AG09319 (cell line): ENCODE data around the gene VWA3B.

ENCODE experiments used
- DNase-seq: peaks from one replicate; pipeline ENCODE4 v3.0.0-alpha.2; 2010; ENCODE audit warnings: low read depth; ENCODE audit errors: extremely low read depth
- TF ChIP-seq, protein P1 (sequence below): IDR thresholded peaks from 2 replicates; pipeline ENCODE4 v1.5.1; 2011; ENCODE audit warnings: low read depth, mild to moderate bottlenecking, inconsistent platforms, low read length, moderate library complexity

The VWA3B gene

DNA sequence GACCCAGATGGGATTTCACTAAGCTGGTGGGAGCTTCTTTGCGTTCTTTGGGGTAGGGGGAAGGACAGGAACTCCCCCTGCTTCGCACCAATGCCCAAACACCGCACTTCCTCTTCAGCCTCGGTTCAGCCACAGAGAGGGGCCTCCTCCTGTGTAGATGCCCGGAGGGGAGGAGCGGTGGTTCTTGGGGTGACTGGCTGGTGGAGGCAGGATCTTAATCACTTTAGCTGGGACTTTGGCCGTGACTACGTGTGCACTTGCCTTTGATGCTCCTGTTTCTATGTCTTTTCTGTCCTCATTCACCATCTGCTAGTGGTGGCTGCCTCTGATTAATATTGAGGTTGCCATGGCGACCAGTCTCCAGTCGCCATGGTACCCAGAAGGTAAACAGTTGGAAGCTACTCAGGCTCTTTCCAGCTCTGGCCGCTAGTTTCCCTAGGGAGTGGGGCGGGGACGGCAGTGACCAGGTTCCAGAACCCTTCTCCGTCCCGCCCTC is 261.1 kb downstream of the VWA3B start:
- DNase-seq = no peak
- TF ChIP-seq, protein P1, sequence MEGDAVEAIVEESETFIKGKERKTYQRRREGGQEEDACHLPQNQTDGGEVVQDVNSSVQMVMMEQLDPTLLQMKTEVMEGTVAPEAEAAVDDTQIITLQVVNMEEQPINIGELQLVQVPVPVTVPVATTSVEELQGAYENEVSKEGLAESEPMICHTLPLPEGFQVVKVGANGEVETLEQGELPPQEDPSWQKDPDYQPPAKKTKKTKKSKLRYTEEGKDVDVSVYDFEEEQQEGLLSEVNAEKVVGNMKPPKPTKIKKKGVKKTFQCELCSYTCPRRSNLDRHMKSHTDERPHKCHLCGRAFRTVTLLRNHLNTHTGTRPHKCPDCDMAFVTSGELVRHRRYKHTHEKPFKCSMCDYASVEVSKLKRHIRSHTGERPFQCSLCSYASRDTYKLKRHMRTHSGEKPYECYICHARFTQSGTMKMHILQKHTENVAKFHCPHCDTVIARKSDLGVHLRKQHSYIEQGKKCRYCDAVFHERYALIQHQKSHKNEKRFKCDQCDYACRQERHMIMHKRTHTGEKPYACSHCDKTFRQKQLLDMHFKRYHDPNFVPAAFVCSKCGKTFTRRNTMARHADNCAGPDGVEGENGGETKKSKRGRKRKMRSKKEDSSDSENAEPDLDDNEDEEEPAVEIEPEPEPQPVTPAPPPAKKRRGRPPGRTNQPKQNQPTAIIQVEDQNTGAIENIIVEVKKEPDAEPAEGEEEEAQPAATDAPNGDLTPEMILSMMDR = no peak

DNA sequence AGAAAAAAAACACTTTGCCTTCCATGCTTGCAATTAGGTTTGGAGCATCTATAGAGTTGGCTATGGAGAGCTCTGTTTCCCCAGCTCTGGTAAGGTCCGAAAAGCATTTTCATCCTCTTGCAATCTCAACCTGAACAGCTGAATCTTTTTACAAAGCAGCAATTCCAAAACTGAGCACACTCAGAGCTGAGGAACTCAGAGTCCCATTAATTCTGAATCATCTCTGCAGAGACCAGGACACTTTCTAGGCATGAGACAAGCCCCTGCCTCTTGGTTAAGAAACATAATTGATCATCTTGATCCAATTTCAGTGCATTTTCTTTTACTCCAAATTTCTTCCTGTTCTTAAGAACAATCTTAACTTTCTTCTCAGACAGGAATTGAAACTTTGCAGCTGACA is 263.4 kb downstream of the VWA3B start:
- DNase-seq = no peak
- TF ChIP-seq, protein P1 = no peak

DNA sequence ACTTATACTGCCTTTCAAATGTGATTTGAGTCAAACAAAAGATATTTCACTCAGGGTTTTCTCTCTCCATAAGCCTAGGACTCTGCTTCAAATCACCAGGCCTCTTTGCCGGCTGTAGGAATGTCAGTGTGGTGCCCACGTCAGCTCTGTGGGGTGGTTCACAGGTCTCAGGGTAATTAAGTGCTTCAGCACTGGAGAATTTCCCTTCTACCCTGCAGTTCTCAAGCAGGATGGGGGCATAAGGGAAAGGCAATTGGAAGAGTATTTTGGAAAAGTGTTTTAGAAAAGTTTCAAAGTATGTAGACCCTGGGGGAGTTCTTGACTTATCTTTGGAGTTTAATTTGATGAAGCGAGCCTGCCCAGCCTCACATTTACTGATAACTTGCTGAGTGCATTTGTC is 268.9 kb downstream of the VWA3B start:
- TF ChIP-seq, protein P1 = no peak

GRCh38 chr2:98356729-98357128 is 269.8 kb downstream of the VWA3B start:
- DNase-seq = no peak
- TF ChIP-seq, protein P1 = no peak

More for the DNA sequence above, 268.9 kb downstream of the VWA3B start:
- DNase-seq = no peak

- TF ChIP-seq, protein P1 = no peak
- no peak for DNase-seq
Observed at GRCh38 chr2:98357849-98358248, 270.9 kb downstream of the VWA3B start.

GRCh38 chr2:98359986-98360385 is 273.0 kb downstream of the VWA3B start:
- TF ChIP-seq, protein P1 = no peak
- DNase-seq = no peak
